Measurements from ENCODE around the gene TNFAIP1.
"Not testable (repeated sequence)": the region's sequence is repeated elsewhere in the genome, so short reads cannot be mapped to it uniquely, and the experiment has no call there.

Gene TNFAIP1

DNA sequence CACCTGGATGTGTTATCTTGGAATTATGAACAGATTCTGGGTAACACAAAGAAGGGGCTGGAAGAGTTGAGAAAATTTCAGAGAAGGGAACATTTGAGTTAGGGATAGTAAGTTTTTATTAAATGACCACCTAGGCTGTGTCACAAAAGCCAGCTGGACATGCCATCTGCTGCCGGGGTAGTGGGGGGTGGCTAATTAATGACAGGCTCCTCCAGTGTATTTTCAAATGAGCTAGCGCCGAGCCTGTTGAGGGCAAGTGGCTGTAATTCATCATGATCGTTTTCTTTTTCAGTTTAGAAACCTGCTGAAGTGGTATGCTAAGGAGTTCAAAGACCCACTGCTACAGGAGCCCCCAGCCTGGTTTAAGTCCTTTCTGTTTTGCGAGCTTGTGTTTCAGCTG is 10.3 kb upstream of the TNFAIP1 start:
- no peak for DNase-seq

DNA sequence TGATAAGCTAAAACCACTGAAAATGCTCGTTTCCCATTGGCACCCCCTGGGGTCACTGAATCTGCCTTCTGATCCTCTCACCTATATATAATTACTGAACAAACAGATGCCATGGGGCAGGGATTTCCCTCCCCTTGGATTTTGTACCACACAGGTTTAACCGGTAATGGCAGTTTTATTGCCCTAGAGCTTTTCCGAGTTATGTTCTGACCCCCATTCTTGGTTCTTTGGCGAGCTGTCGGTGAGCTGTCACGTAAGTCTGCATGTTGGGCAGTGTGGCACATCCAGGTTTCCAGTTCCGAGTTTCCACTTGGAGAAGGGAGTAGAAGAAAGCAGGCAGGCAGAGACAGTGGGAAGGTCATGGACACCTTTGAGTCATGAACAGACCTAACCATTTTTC is 9.4 kb upstream of the TNFAIP1 start:
- no peak for DNase-seq

DNA sequence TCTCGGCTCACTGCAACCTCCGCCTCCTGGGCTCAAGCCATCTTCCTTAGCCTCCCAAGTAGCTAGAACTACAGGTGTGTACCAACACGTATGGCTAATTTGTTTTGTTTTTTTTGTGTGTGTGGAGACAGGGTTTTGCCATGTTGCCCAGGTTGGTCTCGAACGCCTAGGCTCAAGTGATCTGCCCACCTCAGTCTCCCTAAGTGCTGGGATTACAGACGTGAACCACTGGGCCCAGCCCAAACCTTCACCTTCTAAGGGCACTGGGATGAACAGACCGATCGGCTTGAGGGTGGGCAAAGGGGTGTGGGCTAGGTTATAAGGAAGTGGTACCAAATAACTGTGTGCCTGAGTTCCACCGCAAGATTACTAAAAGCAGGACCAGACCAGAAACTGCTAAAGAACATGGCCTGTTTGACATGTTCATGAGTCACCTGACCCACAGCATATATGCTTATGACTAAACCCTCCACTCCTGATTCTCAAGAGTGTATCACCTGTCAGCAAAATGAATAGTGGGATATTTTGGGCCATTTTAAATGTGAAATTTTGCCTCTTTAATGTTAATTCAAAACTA is 8.4 kb upstream of the TNFAIP1 start:
- DNase-seq, result no peak

DNA sequence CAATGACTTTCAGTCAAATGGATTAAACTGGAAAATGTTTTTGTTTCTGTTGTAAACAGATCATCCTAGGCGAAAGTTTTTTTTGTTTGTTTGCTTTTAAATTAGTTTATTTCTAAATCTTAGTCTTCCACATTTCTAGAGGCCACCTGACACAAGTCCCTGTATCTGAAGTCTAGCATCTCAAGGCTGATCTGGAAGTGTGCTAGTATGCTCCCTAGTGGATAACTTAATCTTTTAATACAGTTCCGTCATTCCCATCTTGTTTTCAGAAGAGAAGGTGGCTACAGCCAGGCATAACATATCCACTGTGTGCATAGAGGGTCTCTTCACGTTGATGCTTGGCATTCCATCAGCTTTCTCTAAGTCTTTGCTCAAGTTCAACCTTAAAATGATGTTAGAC is 7.9 kb upstream of the TNFAIP1 start:
- DNase-seq, result no peak

DNA sequence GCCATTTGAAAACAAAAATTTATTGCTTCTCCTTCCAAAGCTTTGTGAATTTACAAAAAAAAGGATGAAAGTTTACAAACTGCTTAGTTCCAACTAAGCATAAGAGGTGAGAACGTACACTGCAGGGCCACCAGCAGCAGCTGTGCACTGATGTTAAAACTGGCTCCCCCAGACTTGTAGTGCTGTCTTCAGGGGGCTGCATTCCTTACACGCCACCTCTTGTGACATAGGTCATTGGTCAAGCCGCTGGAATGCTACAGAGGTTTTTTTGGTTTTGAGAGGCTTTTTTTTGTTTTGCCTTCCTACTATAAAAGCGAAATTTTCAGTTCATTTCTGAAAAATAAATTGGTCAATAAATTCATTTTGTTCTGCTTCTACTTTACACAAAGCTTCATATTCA is 7.2 kb upstream of the TNFAIP1 start:
- no peak for DNase-seq

DNA sequence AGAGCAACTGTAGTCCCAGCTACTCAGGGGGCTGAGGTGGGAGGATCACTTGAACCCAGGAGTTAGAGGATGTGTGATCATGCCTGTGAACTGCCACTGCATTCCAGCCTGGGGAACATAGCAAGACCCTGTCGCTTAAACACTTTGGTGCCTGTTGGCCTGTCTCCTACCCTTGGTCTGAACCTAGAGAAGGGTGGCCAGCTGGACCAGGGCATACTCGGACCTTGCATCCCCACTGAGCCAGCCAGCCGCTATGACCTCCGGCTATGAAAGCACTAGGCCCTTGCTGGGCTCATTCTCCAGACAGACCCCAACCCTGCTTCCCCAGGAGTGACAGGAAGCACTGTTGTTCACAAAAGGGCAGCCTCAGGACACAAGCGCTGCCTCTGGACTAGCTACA is 4.9 kb upstream of the TNFAIP1 start:
- no peak for DNase-seq

DNA sequence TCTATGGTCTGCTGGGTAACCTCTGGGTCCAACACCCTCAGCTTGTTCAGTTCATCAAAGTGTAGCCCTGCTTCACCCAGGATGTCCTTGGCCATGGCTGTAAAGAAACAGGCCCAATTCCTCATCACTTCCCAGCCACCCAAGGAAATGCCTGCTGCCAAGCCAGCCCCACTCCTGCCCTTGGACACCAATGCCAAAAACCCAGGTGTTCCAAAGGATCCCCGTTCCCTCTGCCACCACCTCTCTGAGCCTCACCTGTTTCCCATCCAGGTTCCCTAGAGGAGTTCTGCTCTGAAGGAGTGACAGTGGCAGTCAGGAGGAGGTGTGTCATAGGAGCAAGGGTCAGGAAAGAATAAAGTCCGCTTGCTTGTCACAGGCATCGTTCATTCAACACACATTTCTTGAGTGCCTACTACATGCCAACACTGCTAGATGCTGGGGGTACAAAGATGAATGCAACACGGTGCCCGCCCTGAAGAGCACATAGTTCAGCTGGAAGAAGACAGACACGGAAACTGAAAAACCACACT is 3.6 kb upstream of the TNFAIP1 start:
- no peak for DNase-seq

DNA sequence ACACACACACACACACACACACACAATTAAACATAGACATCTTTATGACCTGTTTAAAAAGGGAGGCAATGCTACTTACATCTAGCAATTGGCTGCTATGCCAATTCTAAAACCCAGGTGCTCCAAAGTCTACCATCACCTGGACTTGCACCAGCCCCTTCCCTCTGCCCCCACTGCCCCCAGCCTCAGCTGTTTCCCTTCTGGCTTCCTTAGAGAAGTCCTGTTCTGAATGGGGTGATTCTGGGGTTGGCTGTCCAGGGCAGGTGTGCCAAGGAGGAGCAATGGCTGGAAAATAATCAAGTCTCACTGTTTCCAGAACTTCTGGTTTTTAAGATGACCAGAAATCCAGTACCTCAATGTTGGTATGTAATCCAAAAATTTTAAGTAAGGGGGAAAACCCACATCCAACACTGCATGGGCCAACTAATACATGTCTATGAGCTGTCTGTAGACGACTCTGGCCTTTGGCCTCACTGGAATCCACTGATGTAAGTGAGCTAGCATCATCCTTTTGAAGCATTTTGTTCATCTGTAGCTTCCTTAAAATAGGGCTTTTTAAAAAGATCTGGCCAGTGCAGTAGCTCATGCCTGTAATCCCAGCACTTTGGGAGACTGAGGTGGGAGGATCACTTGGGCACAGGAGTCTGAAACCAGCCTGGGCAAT is 2.3 kb upstream of the TNFAIP1 start:
- no peak for DNase-seq

DNA sequence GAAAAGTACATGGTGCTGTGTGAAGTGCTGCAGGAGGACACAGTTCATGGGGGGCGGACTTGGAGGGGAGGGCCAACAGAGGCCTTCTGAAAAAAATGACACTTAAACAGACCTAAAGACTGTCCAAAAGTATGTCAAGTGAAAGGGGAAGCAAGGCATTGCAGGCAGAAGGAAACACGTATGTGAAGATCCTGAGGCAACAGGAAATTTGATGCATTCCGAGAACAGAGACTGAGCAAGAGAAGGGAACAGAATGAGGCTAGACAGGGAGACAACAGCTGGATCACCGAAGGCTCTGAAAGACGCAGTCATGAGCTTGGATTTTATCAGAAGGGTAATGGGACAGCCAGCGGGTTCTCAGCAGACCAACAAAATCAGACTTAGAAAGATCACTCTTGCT is 1.4 kb upstream of the TNFAIP1 start:
- no peak for DNase-seq

DNA sequence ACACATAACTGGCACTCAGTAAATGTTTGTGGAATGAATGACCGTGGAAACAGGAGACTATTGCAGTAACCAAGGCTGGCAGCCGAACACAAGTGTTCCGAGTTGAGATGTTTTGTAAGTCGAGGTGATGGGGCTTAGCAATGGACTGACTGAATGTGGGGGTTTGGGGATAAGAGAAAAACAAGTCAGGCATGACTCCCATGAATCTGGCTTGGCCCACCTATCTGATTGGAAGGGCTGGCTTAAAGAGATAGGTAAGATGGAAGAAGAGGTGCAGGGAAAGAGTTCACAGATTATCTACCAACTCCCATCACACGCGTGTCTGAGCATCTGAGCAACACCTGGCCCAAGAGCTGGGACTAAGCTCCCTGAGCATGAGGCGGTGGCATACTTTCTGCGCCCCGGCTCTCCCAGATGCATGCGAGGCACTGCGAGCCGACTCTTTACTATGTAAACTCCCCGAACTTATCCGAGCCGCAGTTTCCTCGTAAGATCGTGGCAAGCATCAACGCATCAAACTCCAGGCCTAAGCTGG is 828 bp upstream of the TNFAIP1 start:
- DNase-seq, result no peak

DNA sequence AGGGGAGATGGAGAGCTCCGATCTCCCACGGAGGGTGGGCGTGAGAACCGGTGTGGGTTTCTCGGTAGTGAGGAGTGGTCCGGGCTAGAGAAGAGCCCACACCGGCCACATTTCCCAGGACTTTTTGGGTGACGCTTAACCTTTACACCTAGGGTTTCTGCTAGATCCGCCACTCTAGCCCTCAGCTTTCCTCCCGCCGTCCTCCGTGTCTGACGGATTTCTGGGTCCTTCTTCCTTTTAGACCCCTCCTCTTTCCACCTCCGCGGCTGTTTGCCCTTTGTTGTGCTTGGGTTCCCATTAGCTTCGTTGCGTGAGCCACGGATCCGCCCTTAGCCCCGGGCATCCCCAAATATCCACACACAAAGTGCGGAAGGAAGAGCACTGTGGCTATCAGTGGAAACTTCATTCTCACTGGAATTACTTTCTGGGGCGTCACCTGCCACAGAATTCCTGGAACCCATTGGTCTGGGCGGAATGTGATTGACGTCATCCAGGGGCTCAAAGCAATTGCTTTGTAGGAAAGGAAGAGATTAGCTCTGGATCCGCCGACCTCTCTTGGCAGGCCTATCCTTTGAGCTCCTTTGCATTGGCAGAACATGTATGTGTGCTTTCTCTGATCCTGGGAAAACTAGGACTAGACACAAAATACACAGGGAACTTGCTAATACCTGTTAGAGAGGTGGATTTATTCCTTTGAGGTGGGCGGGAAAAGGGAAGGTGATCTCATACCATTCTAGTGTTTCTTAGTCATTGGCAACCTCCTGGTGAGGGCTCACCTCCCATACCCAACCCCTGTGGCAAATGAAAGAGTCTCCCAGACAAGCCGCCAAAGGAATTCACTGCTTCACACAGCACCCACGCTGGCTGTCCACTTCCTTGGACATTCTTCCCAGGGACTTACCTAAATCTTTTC is 654 bp downstream of the TNFAIP1 start:
- DNase-seq, result no peak

DNA sequence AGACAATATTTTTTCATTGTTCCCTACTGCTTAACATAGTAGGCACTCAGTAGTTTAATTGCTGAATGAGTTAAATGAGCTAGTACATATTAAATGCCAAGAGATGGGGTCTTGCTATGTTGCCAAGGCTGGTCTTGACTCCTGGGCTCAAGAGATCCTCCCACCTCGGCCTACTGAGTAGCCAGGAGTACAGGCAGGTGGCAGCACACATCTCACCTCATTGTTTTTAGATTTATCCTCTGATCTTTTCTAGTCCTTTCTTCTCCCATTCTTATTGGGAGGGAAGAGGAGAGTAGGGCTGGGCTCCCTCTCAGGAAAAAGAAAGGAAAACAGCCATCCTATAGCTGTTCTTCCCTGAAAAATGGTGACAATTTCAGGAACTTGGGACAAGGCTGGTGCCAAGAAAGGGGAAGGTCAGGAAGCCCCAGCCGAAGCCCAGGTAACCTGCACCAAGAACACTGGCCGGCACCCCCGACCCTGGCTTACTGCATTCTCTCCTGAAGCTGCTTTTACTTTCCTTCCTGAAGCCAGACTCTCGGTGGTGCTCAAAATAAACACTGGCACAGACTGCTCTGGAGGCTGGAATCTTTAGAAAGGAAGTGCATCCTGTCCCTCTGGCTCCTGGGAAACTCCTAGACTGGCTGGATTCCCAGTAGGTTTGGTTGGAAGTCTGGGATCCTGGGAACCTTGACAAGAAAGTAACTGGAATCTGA is 2.7 kb downstream of the TNFAIP1 start:
- DNase-seq, result no peak

DNA sequence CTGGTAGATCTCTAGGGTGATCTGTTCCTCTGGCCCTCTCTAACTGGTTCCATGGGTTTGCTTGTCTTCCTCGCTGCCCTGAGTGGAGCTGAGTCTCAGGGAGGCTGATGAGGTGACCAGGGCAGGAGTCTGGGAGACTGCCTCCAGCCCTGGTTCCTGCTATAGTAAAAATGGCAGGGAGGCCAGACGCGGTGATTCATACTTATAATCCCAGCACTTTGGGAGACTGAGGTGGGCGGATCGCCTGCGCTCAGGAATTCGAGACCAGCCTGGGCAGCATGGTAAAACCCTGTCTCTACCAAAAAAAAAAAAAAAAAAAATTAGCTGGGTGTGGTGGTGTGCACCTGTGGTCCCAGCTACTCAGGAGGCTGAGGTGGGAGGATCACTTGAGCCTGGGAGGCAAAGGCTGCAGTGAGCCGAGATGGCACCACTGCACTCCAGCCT is 3.2 kb downstream of the TNFAIP1 start:
- not testable (repeated sequence) for DNase-seq

DNA sequence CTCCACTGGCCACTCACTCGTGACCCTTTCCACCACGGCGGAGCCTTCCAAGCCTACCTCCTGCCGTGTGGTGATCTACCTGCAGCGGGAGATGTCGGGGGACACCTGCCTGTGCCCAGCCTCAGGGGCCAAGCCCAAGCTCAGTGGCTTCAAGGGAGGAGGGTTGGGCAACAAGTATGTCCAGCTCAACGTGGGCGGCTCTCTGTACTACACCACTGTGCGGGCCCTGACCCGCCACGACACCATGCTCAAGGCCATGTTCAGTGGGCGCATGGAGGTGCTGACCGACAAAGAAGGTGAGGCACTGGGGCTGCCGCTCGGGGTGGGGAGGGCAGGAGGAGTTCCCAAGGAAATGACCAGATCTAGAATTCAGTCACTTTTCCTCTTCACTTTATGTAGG is 3.9 kb downstream of the TNFAIP1 start:
- DNase-seq, result no peak

DNA sequence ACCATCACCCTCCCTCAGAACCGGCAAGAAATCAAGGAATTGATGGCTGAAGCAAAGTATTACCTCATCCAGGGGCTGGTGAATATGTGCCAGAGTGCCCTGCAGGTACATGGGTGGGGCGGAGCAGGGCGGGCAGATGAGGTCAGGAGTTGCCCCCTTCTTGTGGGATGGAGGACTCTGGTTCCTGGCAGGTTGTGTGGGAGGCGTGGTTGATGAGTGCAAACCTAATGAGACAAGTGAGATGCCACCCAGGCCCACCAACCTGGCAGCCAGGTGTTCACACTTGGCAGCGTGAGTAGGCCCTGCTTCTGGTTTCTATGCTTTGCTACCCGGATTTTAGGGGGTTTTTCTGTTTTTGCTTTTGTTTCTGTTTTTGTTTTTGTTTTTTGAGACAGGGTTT is 4.8 kb downstream of the TNFAIP1 start:
- no peak for DNase-seq

DNA sequence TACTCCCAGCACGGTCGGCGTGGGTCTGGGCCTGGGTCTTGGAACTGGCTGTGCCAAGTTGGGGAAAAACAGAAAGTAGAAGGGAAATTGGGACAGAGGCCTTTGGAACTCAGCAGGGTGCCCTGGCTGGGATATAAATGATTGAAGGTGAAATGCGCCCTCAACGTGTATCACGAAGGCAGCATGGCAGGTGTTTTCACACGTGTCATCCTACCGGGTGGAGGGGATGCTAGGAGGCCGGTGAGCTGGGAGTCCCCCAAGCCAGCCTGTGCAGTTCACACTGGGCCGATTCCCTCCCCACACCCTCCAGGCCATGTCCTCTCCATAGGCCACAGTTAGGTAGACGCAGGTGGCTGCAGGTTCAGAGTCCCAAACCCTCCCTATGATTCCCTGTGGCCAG is 6.0 kb downstream of the TNFAIP1 start:
- no peak for DNase-seq

DNA sequence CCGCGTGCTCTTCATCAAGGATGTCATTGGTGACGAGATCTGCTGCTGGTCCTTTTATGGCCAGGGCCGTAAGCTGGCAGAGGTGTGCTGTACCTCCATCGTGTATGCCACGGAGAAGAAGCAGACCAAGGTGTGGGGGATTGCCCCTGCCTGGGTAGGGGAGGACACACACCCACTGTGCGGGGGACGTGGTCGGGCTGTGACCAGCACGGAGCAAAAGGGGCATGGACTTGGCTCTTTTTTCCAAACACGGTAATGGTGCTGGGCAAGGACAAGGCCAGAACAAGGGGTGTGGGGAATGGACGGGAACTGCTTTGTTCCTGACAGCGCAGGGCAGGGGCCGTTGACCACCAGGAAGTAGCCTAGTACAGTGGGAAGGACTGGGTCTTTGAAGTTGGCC is 6.8 kb downstream of the TNFAIP1 start:
- DNase-seq, result no peak

DNA sequence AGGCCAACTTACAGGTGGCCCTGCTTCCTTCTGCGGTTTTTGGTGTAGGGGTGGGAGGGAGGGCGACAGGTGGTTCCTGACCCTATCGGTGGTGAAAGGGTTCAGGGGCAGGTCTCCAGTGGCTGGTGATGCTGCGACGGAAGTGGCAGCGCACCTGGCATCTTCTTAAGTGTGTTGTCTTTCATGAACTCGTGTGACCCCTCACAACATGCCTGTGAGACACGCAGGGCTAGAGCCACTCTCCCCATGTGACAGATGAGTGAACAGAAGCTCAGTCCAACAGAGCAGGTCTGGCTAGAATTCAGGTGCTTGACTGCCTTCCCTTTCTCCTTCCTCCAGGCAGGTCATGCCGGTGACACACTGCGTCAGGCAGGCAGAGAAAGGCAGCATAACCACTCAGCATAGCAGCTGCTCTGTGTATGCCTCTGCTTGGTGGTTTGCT is 8.0 kb downstream of the TNFAIP1 start:
- DNase-seq, result no peak

DNA sequence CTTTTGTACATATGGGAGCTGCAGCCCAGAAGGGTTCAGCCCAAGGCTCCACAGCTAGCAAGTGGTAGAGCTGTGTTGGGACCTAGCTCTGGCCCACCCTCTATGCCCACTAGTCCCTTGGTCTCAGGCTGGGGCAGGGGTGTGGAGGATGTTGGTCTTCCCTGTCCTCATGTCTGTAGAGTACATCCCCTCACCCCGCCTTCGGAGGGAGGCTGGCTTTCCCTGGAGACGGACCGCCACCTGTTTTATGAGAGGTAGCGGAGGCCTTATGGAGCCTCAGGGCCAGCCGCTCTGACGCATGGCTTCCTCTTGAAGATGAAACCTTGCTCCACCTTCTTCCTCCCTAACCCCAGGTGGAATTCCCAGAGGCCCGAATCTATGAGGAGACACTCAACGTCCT is 8.4 kb downstream of the TNFAIP1 start:
- no peak for DNase-seq

DNA sequence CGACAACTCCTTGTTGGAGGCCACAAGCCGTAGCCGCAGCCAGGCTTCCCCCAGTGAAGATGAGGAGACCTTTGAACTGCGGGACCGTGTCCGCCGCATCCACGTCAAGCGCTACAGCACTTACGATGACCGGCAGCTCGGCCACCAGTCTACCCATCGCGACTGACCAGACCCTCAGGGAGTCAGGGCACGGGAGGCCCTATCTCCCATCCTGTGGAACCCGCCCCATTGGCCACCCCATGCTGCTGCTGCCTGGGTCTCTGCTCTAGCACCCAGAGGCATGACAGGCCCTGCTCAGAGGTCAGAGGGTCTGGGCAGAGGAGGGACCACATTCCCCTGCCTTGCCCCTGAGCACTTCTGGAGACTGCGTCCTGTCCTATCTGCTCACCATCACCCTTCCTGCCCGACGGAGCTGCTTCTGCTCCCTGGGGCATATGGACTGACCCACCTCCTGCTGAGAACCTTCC is 8.9 kb downstream of the TNFAIP1 start:
- no peak for DNase-seq

DNA sequence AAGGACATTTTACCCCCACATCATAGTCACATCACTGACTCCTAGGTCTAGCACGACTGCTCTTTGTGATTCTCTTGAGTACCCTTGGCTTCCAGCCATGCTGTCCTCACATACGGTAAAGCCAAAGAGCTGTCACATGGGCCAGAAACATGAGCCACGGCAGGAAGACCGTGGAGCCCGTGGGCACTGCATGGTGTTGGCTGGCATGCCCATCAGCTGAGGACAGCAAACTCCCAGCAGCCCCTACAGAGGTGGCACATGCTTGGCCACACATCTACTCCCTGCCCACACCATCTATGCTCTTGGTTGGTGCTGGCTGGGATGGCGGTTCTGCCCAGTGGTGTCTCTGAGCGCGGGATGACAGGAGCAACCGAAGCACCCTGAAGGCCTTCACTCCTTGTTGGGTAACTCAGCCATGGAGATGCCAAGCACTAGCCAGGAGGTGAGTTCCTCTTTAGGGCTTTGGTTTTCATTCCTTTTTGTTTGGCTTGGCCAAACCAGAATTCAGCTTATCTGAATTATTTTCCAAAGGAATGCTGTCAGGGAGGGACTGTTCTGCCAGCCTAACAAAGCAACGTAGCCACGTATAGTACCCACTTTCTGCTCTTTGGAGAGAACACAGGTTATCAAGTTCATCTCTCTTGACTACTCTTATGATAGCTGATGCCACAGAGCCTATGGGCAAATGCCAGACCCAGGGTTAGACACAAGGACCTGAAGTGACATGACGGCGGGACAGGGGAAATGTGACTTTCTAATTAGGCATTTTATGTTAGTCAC is 10.0 kb downstream of the TNFAIP1 start:
- no peak for DNase-seq

DNA sequence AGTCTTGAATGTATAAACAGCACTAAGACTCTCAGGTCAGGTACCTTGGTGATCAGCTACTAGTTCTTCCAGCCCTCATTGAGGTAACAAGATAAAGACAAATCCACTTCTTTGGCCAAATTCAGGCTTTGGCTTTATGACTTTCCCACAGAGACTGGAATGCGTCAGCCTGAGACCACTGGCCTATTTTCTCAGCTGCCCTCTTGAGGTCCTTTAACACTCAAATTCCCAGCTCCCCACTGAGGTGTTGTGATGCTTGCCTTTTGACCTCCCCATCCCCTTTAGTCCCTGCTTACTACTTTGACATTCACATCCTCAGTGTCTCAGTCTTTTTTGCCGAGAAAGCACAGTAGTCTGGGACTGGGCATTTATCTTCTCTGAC is 10.6 kb downstream of the TNFAIP1 start:
- DNase-seq, result no peak
